Nephron progenitor cell (in vitro differentiated cells): ENCODE results near the gene AKAP5.

Experiments used
- DNase-seq: peaks from one replicate; pipeline ENCODE4 v3.0.0; 2021
- H3K27ac Mint-ChIP-seq: 2 replicates; pipeline ENCODE4 v1.8.0; 2021; ENCODE audit warnings: mild to moderate bottlenecking, moderate library complexity, mixed read lengths
- H3K27me3 Mint-ChIP-seq: 2 replicates; pipeline ENCODE4 v1.8.0; 2021; ENCODE audit warnings: mild to moderate bottlenecking, low read depth, mixed read lengths; ENCODE audit not compliant: poor library complexity
- H3K36me3 Mint-ChIP-seq: 2 replicates; pipeline ENCODE4 v1.8.0; 2021; ENCODE audit warnings: low read depth, mixed read lengths
- H3K4me1 Mint-ChIP-seq: 2 replicates; pipeline ENCODE4 v1.8.0; 2021; ENCODE audit warnings: mixed read lengths
- H3K4me3 Mint-ChIP-seq: 2 replicates; pipeline ENCODE4 v1.8.0; 2021; ENCODE audit warnings: mild to moderate bottlenecking, moderate library complexity, mixed read lengths
- H3K9me3 Mint-ChIP-seq: 2 replicates; pipeline ENCODE4 v1.8.0; 2021; ENCODE audit warnings: mild to moderate bottlenecking, moderate library complexity, mixed read lengths
- TF ChIP-seq, protein P1 (sequence below): fragments of 200-600 bp; sonication (generic); IDR thresholded peaks from 2 replicates; pipeline ENCODE4 v1.5.0; 2021; ENCODE audit warnings: antibody characterized with exemption

Gene AKAP5

DNA sequence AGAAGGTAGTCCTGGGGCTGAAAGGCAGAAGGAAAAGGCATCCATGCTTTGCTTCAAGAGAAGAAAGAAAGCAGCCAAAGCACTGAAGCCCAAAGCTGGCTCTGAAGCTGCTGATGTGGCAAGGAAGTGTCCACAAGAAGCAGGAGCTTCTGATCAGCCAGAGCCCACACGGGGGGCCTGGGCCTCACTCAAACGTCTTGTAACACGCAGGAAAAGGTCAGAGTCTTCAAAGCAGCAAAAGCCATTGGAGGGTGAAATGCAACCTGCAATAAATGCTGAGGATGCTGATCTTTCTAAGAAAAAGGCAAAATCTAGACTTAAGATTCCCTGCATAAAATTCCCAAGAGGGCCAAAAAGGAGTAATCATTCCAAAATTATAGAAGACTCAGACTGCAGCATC is 3.2 kb downstream of the AKAP5 start:
- peaks cover 22% of the 10 kb centered on the region for H3K4me1 Mint-ChIP-seq
- H3K27me3 Mint-ChIP-seq, result peaks cover 13% of the 10 kb centered on the region
- no peak overlapping the region for H3K27ac Mint-ChIP-seq
- no peak for DNase-seq
- no peak overlapping the region for H3K4me3 Mint-ChIP-seq
- H3K36me3 Mint-ChIP-seq, result no peaks in the 10 kb centered on the region
- no peaks in the 10 kb centered on the region for H3K9me3 Mint-ChIP-seq
- TF ChIP-seq, protein P1, sequence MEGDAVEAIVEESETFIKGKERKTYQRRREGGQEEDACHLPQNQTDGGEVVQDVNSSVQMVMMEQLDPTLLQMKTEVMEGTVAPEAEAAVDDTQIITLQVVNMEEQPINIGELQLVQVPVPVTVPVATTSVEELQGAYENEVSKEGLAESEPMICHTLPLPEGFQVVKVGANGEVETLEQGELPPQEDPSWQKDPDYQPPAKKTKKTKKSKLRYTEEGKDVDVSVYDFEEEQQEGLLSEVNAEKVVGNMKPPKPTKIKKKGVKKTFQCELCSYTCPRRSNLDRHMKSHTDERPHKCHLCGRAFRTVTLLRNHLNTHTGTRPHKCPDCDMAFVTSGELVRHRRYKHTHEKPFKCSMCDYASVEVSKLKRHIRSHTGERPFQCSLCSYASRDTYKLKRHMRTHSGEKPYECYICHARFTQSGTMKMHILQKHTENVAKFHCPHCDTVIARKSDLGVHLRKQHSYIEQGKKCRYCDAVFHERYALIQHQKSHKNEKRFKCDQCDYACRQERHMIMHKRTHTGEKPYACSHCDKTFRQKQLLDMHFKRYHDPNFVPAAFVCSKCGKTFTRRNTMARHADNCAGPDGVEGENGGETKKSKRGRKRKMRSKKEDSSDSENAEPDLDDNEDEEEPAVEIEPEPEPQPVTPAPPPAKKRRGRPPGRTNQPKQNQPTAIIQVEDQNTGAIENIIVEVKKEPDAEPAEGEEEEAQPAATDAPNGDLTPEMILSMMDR, result no peak

DNA sequence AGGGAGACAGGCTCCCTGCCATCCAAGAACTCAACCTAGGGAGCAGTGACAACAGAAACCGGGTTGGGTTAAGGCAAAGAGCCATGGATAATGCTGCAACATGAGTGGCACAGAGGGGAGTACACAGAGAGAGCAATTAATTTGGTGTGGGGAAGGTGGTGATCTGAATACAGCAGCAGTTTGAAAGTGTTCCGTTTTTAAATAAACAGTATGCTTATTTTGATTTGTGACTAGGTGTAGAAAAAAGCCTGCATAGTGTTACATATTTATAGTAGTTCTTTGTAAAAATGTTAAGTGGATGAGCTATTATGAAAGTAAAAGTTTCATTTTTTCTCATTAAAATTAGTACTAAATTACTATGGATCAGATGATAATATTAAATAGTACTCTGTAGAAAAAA is 8.7 kb downstream of the AKAP5 start:
- Mint-ChIP-seq H3K27me3 (no peaks in the 10 kb centered on the region), H3K27ac (peak overlapping the region; percentile 1), H3K9me3 (no peaks in the 10 kb centered on the region), H3K36me3 (no peaks in the 10 kb centered on the region), H3K4me1 (peaks cover 12% of the 10 kb centered on the region), H3K4me3 (no peak overlapping the region)
- no peak for DNase-seq
- TF ChIP-seq, protein P1, result no peak

DNA sequence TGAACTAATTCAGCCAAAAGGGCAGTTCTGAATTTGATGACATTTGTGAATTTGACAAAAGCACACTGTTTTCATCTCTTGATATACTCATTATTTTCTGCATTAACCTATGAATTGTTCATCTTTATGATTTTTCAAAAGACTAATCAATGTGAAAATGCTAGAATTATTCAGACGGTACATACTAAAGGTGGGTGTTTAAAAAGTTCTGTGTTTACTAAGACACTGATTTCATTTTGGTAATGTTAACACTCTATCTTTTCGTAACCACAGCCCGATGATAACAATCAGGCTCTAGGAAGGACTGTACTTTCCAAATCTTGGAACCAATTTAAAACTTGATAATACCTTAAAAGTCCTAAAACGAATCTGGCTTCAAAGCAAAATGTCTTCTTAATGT is 9.4 kb downstream of the AKAP5 start:
- TF ChIP-seq, protein P1, result no peak
- Mint-ChIP-seq H3K4me3 (no peak overlapping the region), H3K36me3 (peaks cover 2% of the 10 kb centered on the region), H3K9me3 (no peaks in the 10 kb centered on the region), H3K4me1 (peaks cover 12% of the 10 kb centered on the region), H3K27me3 (peaks cover 2% of the 10 kb centered on the region), H3K27ac (no peak overlapping the region)
- no peak for DNase-seq

DNA sequence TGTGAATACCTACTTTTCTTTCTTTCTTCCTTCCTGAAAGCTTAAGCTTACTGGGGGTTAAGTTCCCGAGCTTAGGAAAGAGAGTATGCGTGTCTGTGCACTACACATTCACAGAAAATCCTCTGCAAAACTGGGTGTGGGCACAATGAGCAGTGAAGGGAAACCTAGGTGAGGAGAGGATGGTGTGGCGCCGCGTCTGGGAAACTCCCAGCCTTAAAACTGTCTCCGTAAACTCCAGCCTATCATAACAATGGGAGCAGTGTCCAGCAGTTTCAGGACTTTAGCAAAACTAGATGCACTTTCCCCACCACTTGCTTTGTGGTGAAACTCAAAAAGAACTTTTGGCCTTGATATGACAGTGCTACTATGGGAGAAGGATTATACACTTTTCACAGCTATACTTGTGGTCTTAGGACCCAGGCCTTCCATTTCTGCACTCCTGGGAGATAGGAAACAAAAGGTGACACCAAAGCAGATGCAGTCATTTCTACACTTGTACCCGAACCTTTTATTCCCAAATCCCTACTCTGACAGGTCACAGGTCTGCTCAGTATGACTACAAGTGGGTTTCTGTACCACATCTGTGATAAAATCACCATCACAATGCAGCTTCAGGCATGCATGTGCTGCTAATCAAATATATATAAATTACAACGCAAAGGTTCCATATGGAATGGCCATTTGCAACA is 10.4 kb downstream of the AKAP5 start:
- Mint-ChIP-seq H3K4me3 (no peak overlapping the region), H3K9me3 (no peaks in the 10 kb centered on the region), H3K4me1 (peaks cover 12% of the 10 kb centered on the region), H3K27me3 (peaks cover 3% of the 10 kb centered on the region), H3K27ac (peak overlapping the region; percentile 83), H3K36me3 (peaks cover 6% of the 10 kb centered on the region)
- TF ChIP-seq, protein P1, result no peak
- DNase-seq, result no peak

DNA sequence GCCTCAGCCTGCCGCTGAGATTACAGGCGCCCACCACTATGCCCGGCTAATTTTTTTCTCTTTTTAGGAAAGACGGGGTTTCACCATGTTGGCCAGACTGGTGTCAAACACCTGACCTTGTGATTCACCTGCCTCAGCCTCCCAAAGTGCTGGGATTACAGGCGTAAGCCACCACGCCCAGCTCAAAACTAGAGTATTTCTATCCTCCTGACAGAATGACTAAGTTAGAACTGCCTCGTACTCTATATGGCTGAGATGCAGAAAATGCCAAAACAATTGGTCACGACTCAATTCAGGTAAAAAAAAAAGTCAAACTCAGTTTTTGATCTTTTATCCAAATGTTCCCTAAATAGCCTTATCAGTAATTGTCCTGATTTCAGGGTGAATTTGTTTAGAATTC is 11.1 kb downstream of the AKAP5 start:
- H3K36me3 Mint-ChIP-seq, result peaks cover 7% of the 10 kb centered on the region

More for the DNA sequence above, 11.1 kb downstream of the AKAP5 start:
- TF ChIP-seq, protein P1, result no peak
- Mint-ChIP-seq H3K27me3 (peaks cover 3% of the 10 kb centered on the region), H3K27ac (no peak overlapping the region), H3K4me1 (peaks cover 12% of the 10 kb centered on the region), H3K4me3 (no peak overlapping the region), H3K9me3 (no peaks in the 10 kb centered on the region)
- no peak for DNase-seq
